ENCODE measurements around the gene MYB.
A peak's percentile ranks its signal among the peaks of the same experiment; 100 is the strongest.

MYB gene

GRCh38 chr6:135183002-135183531 lies 2.0 kb downstream of the MYB start:
- H3K4me3 ChIP-seq (ENCODE audit: low read depth, low read length), result peak overlapping the region; percentile 72
- peak; percentile 89 for DNase-seq (ENCODE audit: low read depth)
- peak; percentile 24 for TF ChIP-seq CTCF (IDR thresholded peaks at IDR 0.05; ENCODE audit: low read depth, low read length, missing control alignments)

- peak; percentile 91 for DNase-seq (ENCODE audit: low read depth)
- TF ChIP-seq CTCF (IDR thresholded peaks at IDR 0.05; ENCODE audit: low read depth, low read length, missing control alignments), result peak; percentile 82
- H3K4me3 ChIP-seq (ENCODE audit: low read depth, low read length), result peak overlapping the region; percentile 72
These were observed 2.7 kb downstream of the MYB start for GRCh38 chr6:135183532-135184440.

GRCh38 chr6:135185483-135185882 lies 4.4 kb downstream of the MYB start:
- no peak overlapping the region for H3K4me3 ChIP-seq (ENCODE audit: low read depth, low read length)
- no peak for TF ChIP-seq CTCF (IDR thresholded peaks at IDR 0.05; ENCODE audit: low read depth, low read length, missing control alignments)
- no peak for DNase-seq (ENCODE audit: low read depth)

GRCh38 chr6:135186255-135186654 lies 5.1 kb downstream of the MYB start:
- no peak overlapping the region for H3K4me3 ChIP-seq (ENCODE audit: low read depth, low read length)
- TF ChIP-seq CTCF (IDR thresholded peaks at IDR 0.05; ENCODE audit: low read depth, low read length, missing control alignments), result no peak
- DNase-seq (ENCODE audit: low read depth), result no peak

GRCh38 chr6:135187372-135187771 lies 6.3 kb downstream of the MYB start:
- H3K4me3 ChIP-seq (ENCODE audit: low read depth, low read length), result no peak overlapping the region
- DNase-seq (ENCODE audit: low read depth), result no peak
- TF ChIP-seq CTCF (IDR thresholded peaks at IDR 0.05; ENCODE audit: low read depth, low read length, missing control alignments), result no peak

- no peak overlapping the region for H3K4me3 ChIP-seq (ENCODE audit: low read depth, low read length)
- no peak for TF ChIP-seq CTCF (IDR thresholded peaks at IDR 0.05; ENCODE audit: low read depth, low read length, missing control alignments)
- no peak for DNase-seq (ENCODE audit: low read depth)
These were observed 7.6 kb downstream of the MYB start for GRCh38 chr6:135188718-135189117.
